H9 (cell line): ENCODE measurements around the gene HPCAL4. TPM values are rescaled to one million over a fixed set of nuclear protein-coding genes. Genes with fewer than 3 reads are reported as not detected.

Experiments
- DNase-seq: peaks from one replicate; pipeline ENCODE4 v3.0.0-alpha.2; 2017
- H2AFZ ChIP-seq: one replicate; pipeline ENCODE4 v1.6.1; 2013; ENCODE audit warnings: mild to moderate bottlenecking, low read length, control low read depth, moderate library complexity
- H2AK5ac ChIP-seq: 2 replicates; pipeline ENCODE4 v1.6.1; 2013; ENCODE audit warnings: low read length, control low read depth, mixed read lengths; ENCODE audit not compliant: insufficient read length
- H2BK120ac ChIP-seq: one replicate; pipeline ENCODE4 v1.6.1; 2013; ENCODE audit warnings: low read depth, mild to moderate bottlenecking, low read length, control low read depth, inconsistent platforms; ENCODE audit not compliant: poor library complexity, severe bottlenecking
- H2BK12ac ChIP-seq: 2 replicates; pipeline ENCODE4 v1.6.1; 2013; ENCODE audit warnings: low read length, control low read depth, mixed read lengths, low read depth; ENCODE audit not compliant: insufficient read length
- H2BK15ac ChIP-seq: 2 replicates; pipeline ENCODE4 v1.6.1; 2013; ENCODE audit warnings: low read depth, low read length, control low read depth
- H2BK20ac ChIP-seq: one replicate; pipeline ENCODE4 v1.6.1; 2013; ENCODE audit warnings: low read depth, mild to moderate bottlenecking, low read length, control low read depth, inconsistent platforms; ENCODE audit not compliant: poor library complexity, severe bottlenecking
- H2BK5ac ChIP-seq: 2 replicates; pipeline ENCODE4 v1.6.1; 2013; ENCODE audit warnings: low read length, control low read depth, mixed read lengths; ENCODE audit not compliant: insufficient read length
- H3K14ac ChIP-seq: 2 replicates; pipeline ENCODE4 v1.6.1; 2013; ENCODE audit warnings: low read length, control low read depth; ENCODE audit not compliant: insufficient read depth
- H3K18ac ChIP-seq: 2 replicates; pipeline ENCODE4 v1.6.1; 2013; ENCODE audit warnings: low read depth, mild to moderate bottlenecking, mixed read lengths, low read length, control low read depth; ENCODE audit not compliant: insufficient read length
- H3K23ac ChIP-seq: 2 replicates; pipeline ENCODE4 v1.6.1; 2013; ENCODE audit warnings: low read length, control low read depth, mixed read lengths, low read depth; ENCODE audit not compliant: insufficient read length
- H3K23me2 ChIP-seq: 2 replicates; pipeline ENCODE4 v1.6.1; 2013; ENCODE audit warnings: low read depth, mild to moderate bottlenecking, mixed read lengths, low read length, control low read depth; ENCODE audit not compliant: insufficient read length, poor library complexity, severe bottlenecking
- H3K27ac ChIP-seq: 2 replicates; pipeline ENCODE4 v1.5.1; 2013; ENCODE audit warnings: low read length, control low read depth, mixed read lengths, low read depth; ENCODE audit not compliant: insufficient read length
- H3K27me3 ChIP-seq: 2 replicates; pipeline ENCODE4 v1.6.1; 2013; ENCODE audit warnings: low read length, control low read depth, inconsistent platforms; ENCODE audit not compliant: insufficient read depth
- H3K4ac ChIP-seq: 2 replicates; pipeline ENCODE4 v1.6.1; 2013; ENCODE audit warnings: low read depth, mild to moderate bottlenecking, control low read depth, inconsistent platforms, low read length, moderate library complexity
- H3K4me1 ChIP-seq: 2 replicates; pipeline ENCODE4 v1.6.1; 2013; ENCODE audit warnings: low read length, control low read depth, inconsistent platforms; ENCODE audit not compliant: insufficient read depth
- H3K4me2 ChIP-seq: 2 replicates; pipeline ENCODE4 v1.6.1; 2013; ENCODE audit warnings: low read length, control low read depth, mixed read lengths; ENCODE audit not compliant: insufficient read length, insufficient read depth
- H3K56ac ChIP-seq: 2 replicates; pipeline ENCODE4 v1.6.1; 2013; ENCODE audit warnings: low read depth, mild to moderate bottlenecking, mixed read lengths, low read length, control low read depth; ENCODE audit not compliant: insufficient read length
- H3K79me1 ChIP-seq: 2 replicates; pipeline ENCODE4 v1.6.1; 2013; ENCODE audit warnings: low read depth, mild to moderate bottlenecking, moderate library complexity, low read length, control low read depth, inconsistent platforms; ENCODE audit not compliant: insufficient read depth, poor library complexity, severe bottlenecking
- H3K79me2 ChIP-seq: 2 replicates; pipeline ENCODE4 v1.6.1; 2013; ENCODE audit warnings: low read length, control low read depth, inconsistent platforms; ENCODE audit not compliant: insufficient read depth
- H3K9ac ChIP-seq: 2 replicates; pipeline ENCODE4 v1.6.1; 2013; ENCODE audit warnings: low read length, control low read depth, mixed read lengths; ENCODE audit not compliant: insufficient read length; ENCODE audit errors: extremely low read depth
- H3K9me3 ChIP-seq: one replicate; pipeline ENCODE4 v1.6.1; 2013; ENCODE audit warnings: low read depth, low read length, inconsistent platforms; ENCODE audit not compliant: control insufficient read depth
- H3T11ph ChIP-seq: one replicate; pipeline ENCODE4 v1.6.1; 2013; ENCODE audit warnings: mild to moderate bottlenecking, low read length, control low read depth, inconsistent platforms
- H4K20me1 ChIP-seq: one replicate; pipeline ENCODE4 v1.6.1; 2013; ENCODE audit not compliant: control insufficient read depth, insufficient read length, insufficient read depth
- H4K5ac ChIP-seq: 2 replicates; pipeline ENCODE4 v1.6.1; 2013; ENCODE audit warnings: low read depth, mild to moderate bottlenecking, mixed read lengths, low read length, control low read depth; ENCODE audit not compliant: insufficient read length
- H4K8ac ChIP-seq: replicated peaks from 2 replicates; pipeline ENCODE4 v1.6.1; 2013; ENCODE audit warnings: low read length, control low read depth, mixed read lengths, low read depth; ENCODE audit not compliant: insufficient read length
- H4K91ac ChIP-seq: 2 replicates; pipeline ENCODE4 v1.6.1; 2013; ENCODE audit warnings: low read depth, mild to moderate bottlenecking, moderate library complexity, mixed read lengths, low read length, control low read depth; ENCODE audit not compliant: insufficient read length
- H3K27ac Mint-ChIP-seq, 3 experiments: 2 replicates in 2 of 3; 3 replicates in 1 of 3; pipeline ENCODE4 v1.8.0; 2020 to 2021; ENCODE audit warnings: mixed read lengths in 3 of 3, mild to moderate bottlenecking in 1 of 3, moderate library complexity in 1 of 3
- H3K27me3 Mint-ChIP-seq: 2 replicates; pipeline ENCODE4 v1.8.0; 2021; ENCODE audit warnings: low read depth, mild to moderate bottlenecking, moderate library complexity, mixed read lengths
- H3K36me3 Mint-ChIP-seq, 3 experiments: 2 replicates in 2 of 3; 3 replicates in 1 of 3; pipeline ENCODE4 v1.8.0; 2020 to 2021; ENCODE audit warnings: low read depth in 3 of 3, mixed read lengths in 3 of 3; ENCODE audit not compliant: insufficient read depth in 1 of 3
- H3K4me1 Mint-ChIP-seq, 2 experiments: 2 replicates each; pipeline ENCODE4 v1.8.0; 2020; ENCODE audit warnings: mixed read lengths in 2 of 2
- H3K4me3 Mint-ChIP-seq, 2 experiments: 2 replicates in 1 of 2; 3 replicates in 1 of 2; pipeline ENCODE4 v1.8.0; 2020 to 2021; ENCODE audit warnings: mild to moderate bottlenecking in 2 of 2, mixed read lengths in 2 of 2, moderate library complexity in 1 of 2
- H3K9me3 Mint-ChIP-seq, 2 experiments: 2 replicates in 1 of 2; 3 replicates in 1 of 2; pipeline ENCODE4 v1.8.0; 2020; ENCODE audit warnings: mild to moderate bottlenecking in 2 of 2, mixed read lengths in 2 of 2, moderate library complexity in 1 of 2
- WGBS: extraction: QIAGEN DNeasy Blood & Tissue Kit; methylation state at CpG from one replicate; pipeline ENCODE4 v1.1.7; 2013; ENCODE audit warnings: missing lambda C conversion rate, low lambda C conversion rate, mixed read lengths; ENCODE audit not compliant: insufficient read length; ENCODE audit errors: extremely low coverage; 5-methylcytosine and 5-hydroxymethylcytosine counted together
- total RNA-seq: library from RNA; stranded (reverse); gene quantifications from 2 replicates; pipeline ENCODE4 v1.2.1, GENCODE V29; 2021
- TF ChIP-seq, protein P1 (sequence below): fragments of 200-600 bp; sonication (generic); conservative IDR thresholded peaks from 3 replicates; pipeline ENCODE4 v1.8.0; 2021; ENCODE audit warnings: antibody characterized with exemption, mild to moderate bottlenecking

HPCAL4 gene
- total RNA-seq, 1 experiment from 2014 or later, result 0.15 TPM

DNA sequence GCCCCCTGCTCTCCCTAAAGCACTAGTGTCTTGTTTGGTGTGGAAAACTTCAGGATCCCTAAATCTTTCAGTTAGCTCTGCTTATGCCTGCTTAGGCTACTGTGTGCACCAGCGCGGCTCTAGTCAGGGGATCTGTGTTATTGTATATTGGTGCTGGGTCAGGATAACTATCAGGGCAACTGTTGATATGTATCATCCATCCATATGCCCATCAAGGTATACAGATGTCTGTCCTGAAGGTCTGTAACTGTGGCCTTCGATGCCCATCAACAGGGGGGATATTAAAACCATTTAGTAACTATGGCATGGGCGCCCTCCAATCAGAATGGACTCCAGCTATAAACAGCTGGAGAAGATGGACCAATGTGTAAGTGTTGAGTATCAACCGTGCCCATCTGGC is 31.7 kb downstream of the HPCAL4 start:
- H3K23me2 ChIP-seq, result no peaks in the 10 kb centered on the region
- no peak overlapping the region for H3K4ac ChIP-seq
- no peak overlapping the region for H3K9ac ChIP-seq
- no peak overlapping the region for H2AFZ ChIP-seq
- no peak overlapping the region for H3K4me2 ChIP-seq
- H2BK5ac ChIP-seq, result no peak overlapping the region
- H2BK12ac ChIP-seq, result no peak overlapping the region
- no peak overlapping the region for H2AK5ac ChIP-seq
- H3K18ac ChIP-seq, result no peak overlapping the region
- TF ChIP-seq, protein P1, sequence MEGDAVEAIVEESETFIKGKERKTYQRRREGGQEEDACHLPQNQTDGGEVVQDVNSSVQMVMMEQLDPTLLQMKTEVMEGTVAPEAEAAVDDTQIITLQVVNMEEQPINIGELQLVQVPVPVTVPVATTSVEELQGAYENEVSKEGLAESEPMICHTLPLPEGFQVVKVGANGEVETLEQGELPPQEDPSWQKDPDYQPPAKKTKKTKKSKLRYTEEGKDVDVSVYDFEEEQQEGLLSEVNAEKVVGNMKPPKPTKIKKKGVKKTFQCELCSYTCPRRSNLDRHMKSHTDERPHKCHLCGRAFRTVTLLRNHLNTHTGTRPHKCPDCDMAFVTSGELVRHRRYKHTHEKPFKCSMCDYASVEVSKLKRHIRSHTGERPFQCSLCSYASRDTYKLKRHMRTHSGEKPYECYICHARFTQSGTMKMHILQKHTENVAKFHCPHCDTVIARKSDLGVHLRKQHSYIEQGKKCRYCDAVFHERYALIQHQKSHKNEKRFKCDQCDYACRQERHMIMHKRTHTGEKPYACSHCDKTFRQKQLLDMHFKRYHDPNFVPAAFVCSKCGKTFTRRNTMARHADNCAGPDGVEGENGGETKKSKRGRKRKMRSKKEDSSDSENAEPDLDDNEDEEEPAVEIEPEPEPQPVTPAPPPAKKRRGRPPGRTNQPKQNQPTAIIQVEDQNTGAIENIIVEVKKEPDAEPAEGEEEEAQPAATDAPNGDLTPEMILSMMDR, result no peak
- H2BK120ac ChIP-seq, result no peak overlapping the region
- Mint-ChIP-seq H3K27me3 (peaks cover 99% of the 10 kb centered on the region), H3K9me3 (no peaks in the 10 kb centered on the region), H3K27ac (no peak overlapping the region), H3K36me3 (no peaks in the 10 kb centered on the region; a peak in 1 of 7 replicates), H3K4me1 (peaks cover 3% of the 10 kb centered on the region in 2 experiments), H3K4me3 (no peak overlapping the region)
- H3K56ac ChIP-seq, result no peak overlapping the region
- no peak overlapping the region for H3K27ac ChIP-seq
- no peak overlapping the region for H3T11ph ChIP-seq
- no peak overlapping the region for H2BK15ac ChIP-seq
- no peaks in the 10 kb centered on the region for H3K79me2 ChIP-seq
- H4K20me1 ChIP-seq, result no peaks in the 10 kb centered on the region
- H3K79me1 ChIP-seq, result no peaks in the 10 kb centered on the region
- H3K14ac ChIP-seq, result no peak overlapping the region
- H4K91ac ChIP-seq, result no peak overlapping the region
- WGBS, result no CpG with 5 or more reads among the region's 5 CpGs
- H3K23ac ChIP-seq, result no peak overlapping the region
- no peak overlapping the region for H2BK20ac ChIP-seq
- H4K5ac ChIP-seq, result no peak overlapping the region
- DNase-seq, result no peak
- H4K8ac ChIP-seq, result no peak overlapping the region
- no peaks in the 10 kb centered on the region for H3K4me1 ChIP-seq
- H3K27me3 ChIP-seq, result peaks cover 3% of the 10 kb centered on the region; the same call in 1 of the 2 replicates
- H3K9me3 ChIP-seq, result no peaks in the 10 kb centered on the region
